Activated CD4-positive, alpha-beta T cell treated with anti-CD3 and anti-CD28 coated beads for 36 hours (primary cell): ENCODE measurements around the gene MEI4. TPM values are rescaled to one million over a fixed set of nuclear protein-coding genes. Genes with fewer than 3 reads are reported as not detected.

Experiments
- ATAC-seq: fragments of 200-7000 bp; cut with Tn5 transposase; one replicate; pipeline ENCODE4 v1.10.0; 2021; ENCODE audit warnings: mild to moderate bottlenecking, moderate library complexity
- CTCF ChIA-PET: fragments of 350-600 bp; sonication (Branson Sonifier 250); formaldehyde crosslinking; loops from one replicate; lab custom pipeline; 2021; ENCODE audit warnings: antibody characterized with exemption; lab: Charles Lee
- POLR2A ChIA-PET: fragments of 350-600 bp; sonication (Branson Sonifier 250); formaldehyde crosslinking; loops from one replicate; lab custom pipeline; 2021; ENCODE audit warnings: antibody characterized with exemption, inconsistent platforms; lab: Charles Lee
- DNase-seq: peaks from one replicate; pipeline ENCODE4 v3.0.0-alpha.2; 2020
- H3K27ac Mint-ChIP-seq: one replicate; pipeline ENCODE4 v1.8.0; 2021; ENCODE audit warnings: mixed read lengths
- H3K27me3 Mint-ChIP-seq: one replicate; pipeline ENCODE4 v1.8.0; 2021; ENCODE audit warnings: mixed read lengths
- H3K36me3 Mint-ChIP-seq: one replicate; pipeline ENCODE4 v1.8.0; 2021; ENCODE audit warnings: low read depth, mixed read lengths
- H3K4me1 Mint-ChIP-seq: one replicate; pipeline ENCODE4 v1.8.0; 2021; ENCODE audit warnings: mixed read lengths
- H3K4me3 Mint-ChIP-seq: one replicate; pipeline ENCODE4 v1.8.0; 2021; ENCODE audit warnings: mild to moderate bottlenecking, moderate library complexity, mixed read lengths
- H3K9me3 Mint-ChIP-seq: one replicate; pipeline ENCODE4 v1.8.0; 2021; ENCODE audit warnings: low read depth, mixed read lengths
- intact Hi-C, 2 experiments: fragments of 100-400 bp; cut with DNase I in 1 of 2; cut with micrococcal nuclease in 1 of 2; formaldehyde crosslinking; loops; one replicate each; pipeline versions ENCODE4 v1.14.2 to v1.15.1; 2022 to 2024; cut with DNase I, micrococcal nuclease
- total RNA-seq, 2 experiments: library from RNA; stranded (reverse); gene quantifications; one replicate each; pipeline ENCODE4 v1.2.3, GENCODE V29; 2021

Gene MEI4
- total RNA-seq, 2 experiments from 2014 or later = not detected

- no peak overlapping the region for H3K27ac Mint-ChIP-seq
- POLR2A ChIA-PET = no interaction called here
- DNase-seq = no peak
- intact Hi-C loops = no loop called here
- no peak for ATAC-seq
- peaks cover 2% of the 10 kb centered on the region for H3K36me3 Mint-ChIP-seq
- CTCF ChIA-PET = no interaction called here
- H3K9me3 Mint-ChIP-seq = peaks cover 17% of the 10 kb centered on the region
- no peaks in the 10 kb centered on the region for H3K4me1 Mint-ChIP-seq
- H3K4me3 Mint-ChIP-seq = no peak overlapping the region
- H3K27me3 Mint-ChIP-seq = no peaks in the 10 kb centered on the region
Measured at GRCh38 chr6:77893391-77893790, 240.6 kb downstream of the MEI4 start.

- H3K27me3 Mint-ChIP-seq = no peaks in the 10 kb centered on the region
- POLR2A ChIA-PET = no interaction called here
- no peaks in the 10 kb centered on the region for H3K36me3 Mint-ChIP-seq
- CTCF ChIA-PET = no interaction called here
- H3K9me3 Mint-ChIP-seq = peaks cover 7% of the 10 kb centered on the region
- intact Hi-C loops = no loop called here
- no peaks in the 10 kb centered on the region for H3K4me1 Mint-ChIP-seq
- no peak overlapping the region for H3K4me3 Mint-ChIP-seq
- H3K27ac Mint-ChIP-seq = no peak overlapping the region
- no peak for DNase-seq
- ATAC-seq = no peak
Measured at GRCh38 chr6:77906070-77906469, 253.2 kb downstream of the MEI4 start.

- ChIA-PET POLR2A (no interaction called here), CTCF (no interaction called here)
- DNase-seq (no peak), ATAC-seq (no peak)
- intact Hi-C loops = no loop called here
- Mint-ChIP-seq H3K9me3 (peaks cover 21% of the 10 kb centered on the region), H3K36me3 (no peaks in the 10 kb centered on the region), H3K4me3 (no peak overlapping the region), H3K27me3 (no peaks in the 10 kb centered on the region), H3K27ac (no peak overlapping the region), H3K4me1 (no peaks in the 10 kb centered on the region)
Measured at GRCh38 chr6:77910826-77911225, 258.0 kb downstream of the MEI4 start.

- H3K9me3 Mint-ChIP-seq = peaks cover 4% of the 10 kb centered on the region
Measured at GRCh38 chr6:77926198-77926751, 273.4 kb downstream of the MEI4 start.

GRCh38 chr6:77930382-77930781, 277.5 kb downstream of the MEI4 start:
- ChIA-PET CTCF (interaction anchor here (0.7 to 1.1 kb wide), 2 partner anchors 752 to 1051 kb away, joined by 3 read pairs; no protein-coding TSS in a partner anchor), POLR2A (no interaction called here)
- intact Hi-C loops = no loop called here
- Mint-ChIP-seq H3K27ac (no peak overlapping the region), H3K4me3 (no peak overlapping the region), H3K4me1 (no peaks in the 10 kb centered on the region), H3K36me3 (no peaks in the 10 kb centered on the region), H3K9me3 (peaks cover 9% of the 10 kb centered on the region), H3K27me3 (no peaks in the 10 kb centered on the region)
- DNase-seq = no peak
- ATAC-seq = no peak

More at GRCh38 chr6:77926198-77926751, 273.4 kb downstream of the MEI4 start:
- CTCF ChIA-PET = no interaction called here
- intact Hi-C loops = no loop called here
- ATAC-seq = no peak
- DNase-seq = no peak
- Mint-ChIP-seq H3K4me1 (no peaks in the 10 kb centered on the region), H3K36me3 (no peaks in the 10 kb centered on the region), H3K27me3 (no peaks in the 10 kb centered on the region), H3K4me3 (no peak overlapping the region), H3K27ac (no peak overlapping the region)
- POLR2A ChIA-PET = no interaction called here

- Mint-ChIP-seq H3K4me3 (no peak overlapping the region), H3K36me3 (no peaks in the 10 kb centered on the region), H3K27me3 (no peaks in the 10 kb centered on the region), H3K9me3 (peaks cover 9% of the 10 kb centered on the region), H3K27ac (no peak overlapping the region), H3K4me1 (no peaks in the 10 kb centered on the region)
- POLR2A ChIA-PET = no interaction called here
- intact Hi-C loops = no loop called here
- ATAC-seq (no peak), DNase-seq (no peak)
- CTCF ChIA-PET = interaction anchor here (0.7 to 1.1 kb wide), 2 partner anchors 752 to 1051 kb away, joined by 3 read pairs; no protein-coding TSS in a partner anchor
Measured at GRCh38 chr6:77930952-77931351, 278.1 kb downstream of the MEI4 start.

GRCh38 chr6:77962070-77962469, 309.2 kb downstream of the MEI4 start:
- H3K27me3 Mint-ChIP-seq = no peaks in the 10 kb centered on the region
- no peak overlapping the region for H3K27ac Mint-ChIP-seq
- peaks cover 10% of the 10 kb centered on the region for H3K9me3 Mint-ChIP-seq
- H3K4me1 Mint-ChIP-seq = no peaks in the 10 kb centered on the region
- POLR2A ChIA-PET = no interaction called here
- ATAC-seq (no peak), DNase-seq (no peak)
- H3K4me3 Mint-ChIP-seq = no peak overlapping the region
- intact Hi-C loops = no loop called here
- CTCF ChIA-PET = no interaction called here
- H3K36me3 Mint-ChIP-seq = no peaks in the 10 kb centered on the region

- Mint-ChIP-seq H3K27ac (no peak overlapping the region), H3K4me1 (no peaks in the 10 kb centered on the region), H3K36me3 (no peaks in the 10 kb centered on the region), H3K27me3 (no peaks in the 10 kb centered on the region), H3K9me3 (peaks cover 12% of the 10 kb centered on the region), H3K4me3 (no peak overlapping the region)
- no peak for ATAC-seq
- POLR2A ChIA-PET = no interaction called here
- DNase-seq = no peak
- CTCF ChIA-PET = no interaction called here
- intact Hi-C loops = no loop called here
Measured at GRCh38 chr6:77965449-77965848, 312.6 kb downstream of the MEI4 start.

GRCh38 chr6:77972334-77972733, 319.5 kb downstream of the MEI4 start:
- ChIA-PET POLR2A (no interaction called here), CTCF (no interaction called here)
- ATAC-seq (no peak), DNase-seq (no peak)
- Mint-ChIP-seq H3K27me3 (no peaks in the 10 kb centered on the region), H3K27ac (no peak overlapping the region), H3K36me3 (no peaks in the 10 kb centered on the region), H3K9me3 (peaks cover 4% of the 10 kb centered on the region), H3K4me3 (no peak overlapping the region), H3K4me1 (no peaks in the 10 kb centered on the region)
- intact Hi-C loops = no loop called here

Other genes starting within 250 kb of the MEI4 start
- gene HTR1B, start 189.5 kb upstream of the MEI4 start, total RNA-seq = not detected